OCI-LY1 (cell line): ENCODE data around the gene SMOC2.
"Not testable (repeated sequence)": the region's sequence is repeated elsewhere in the genome, so short reads cannot be mapped to it uniquely, and the experiment has no call there.

Experiments used
- H2AFZ ChIP-seq: fragments of 200-600 bp; sonication (generic), shearing (Covaris generic); 2 replicates; pipeline ENCODE4 v1.6.0; 2014; ENCODE audit warnings: antibody characterized with exemption, mild to moderate bottlenecking, low read length
- H3F3A ChIP-seq: fragments of 200-600 bp; sonication (generic), shearing (Covaris generic); 2 replicates; pipeline ENCODE4 v1.6.0; 2014; ENCODE audit warnings: mild to moderate bottlenecking, antibody characterized with exemption, low read length, moderate library complexity; ENCODE audit not compliant: insufficient read depth
- H3K27ac ChIP-seq: fragments of 200-600 bp; sonication (generic); 2 replicates; pipeline ENCODE4 v1.5.1; 2014; ENCODE audit warnings: low read length, mixed run types, mild to moderate bottlenecking, low read depth; ENCODE audit not compliant: poor library complexity, severe bottlenecking
- H3K27me3 ChIP-seq: fragments of 200-600 bp; sonication (generic); 2 replicates; pipeline ENCODE4 v1.6.0; 2014; ENCODE audit warnings: antibody characterized with exemption, mild to moderate bottlenecking, low read length, moderate library complexity; ENCODE audit not compliant: insufficient read depth
- H3K36me3 ChIP-seq: fragments of 200-600 bp; sonication (generic); 2 replicates; pipeline ENCODE4 v1.6.1; 2014; ENCODE audit warnings: mild to moderate bottlenecking, antibody characterized with exemption, low read length, moderate library complexity, mixed read lengths; ENCODE audit not compliant: insufficient read depth
- H3K4me1 ChIP-seq: fragments of 200-600 bp; sonication (generic); 2 replicates; pipeline ENCODE4 v1.5.1; 2014; ENCODE audit warnings: mild to moderate bottlenecking, low read length, moderate library complexity; ENCODE audit not compliant: insufficient read depth, severe bottlenecking
- H3K4me2 ChIP-seq: fragments of 200-600 bp; sonication (generic), shearing (Covaris generic); 2 replicates; pipeline ENCODE4 v1.6.1; 2014; ENCODE audit warnings: low read length
- H3K4me3 ChIP-seq: fragments of 200-600 bp; sonication (generic); 2 replicates; pipeline ENCODE4 v1.5.1; 2014; ENCODE audit warnings: low read length, low read depth, mild to moderate bottlenecking, mixed read lengths; ENCODE audit not compliant: poor library complexity, severe bottlenecking
- H3K79me2 ChIP-seq: fragments of 200-600 bp; shearing (Covaris generic); 2 replicates; pipeline ENCODE4 v1.6.1; 2016; ENCODE audit warnings: mixed run types, low read length, mixed read lengths; ENCODE audit not compliant: insufficient read depth
- H3K9ac ChIP-seq: fragments of 200-600 bp; sonication (generic), shearing (Covaris generic); 2 replicates; pipeline ENCODE4 v1.6.1; 2014; ENCODE audit warnings: mild to moderate bottlenecking, low read length, mixed read lengths
- H3K9me2 ChIP-seq: fragments of 200-600 bp; sonication (generic), shearing (Covaris generic); 2 replicates; pipeline ENCODE4 v1.6.1; 2014; ENCODE audit warnings: low read depth, mild to moderate bottlenecking, low read length, mixed read lengths
- H3K9me3 ChIP-seq: fragments of 200-600 bp; shearing (Covaris generic); 2 replicates; pipeline ENCODE4 v1.6.1; 2014; ENCODE audit warnings: low read length, mixed read lengths
- H4K20me1 ChIP-seq: fragments of 200-600 bp; sonication (generic), shearing (Covaris generic); 2 replicates; pipeline ENCODE4 v1.6.0; 2016; ENCODE audit warnings: mild to moderate bottlenecking, low read length; ENCODE audit not compliant: insufficient read depth
- EZH2 ChIP-seq: fragments of 200-600 bp; sonication (generic), shearing (Covaris generic); IDR thresholded peaks from 2 replicates; pipeline ENCODE4 v1.8.0; 2017; ENCODE audit warnings: borderline replicate concordance, mixed run types, mild to moderate bottlenecking, antibody characterized with exemption, low read length, moderate library complexity, mixed read lengths
- TF ChIP-seq, protein P1 (sequence below): fragments of 200-600 bp; sonication (generic), shearing (Covaris generic); IDR thresholded peaks from 2 replicates; pipeline ENCODE4 v1.5.1; 2017; ENCODE audit warnings: mild to moderate bottlenecking, antibody characterized with exemption, low read length, moderate library complexity, mixed read lengths

SMOC2 gene

DNA sequence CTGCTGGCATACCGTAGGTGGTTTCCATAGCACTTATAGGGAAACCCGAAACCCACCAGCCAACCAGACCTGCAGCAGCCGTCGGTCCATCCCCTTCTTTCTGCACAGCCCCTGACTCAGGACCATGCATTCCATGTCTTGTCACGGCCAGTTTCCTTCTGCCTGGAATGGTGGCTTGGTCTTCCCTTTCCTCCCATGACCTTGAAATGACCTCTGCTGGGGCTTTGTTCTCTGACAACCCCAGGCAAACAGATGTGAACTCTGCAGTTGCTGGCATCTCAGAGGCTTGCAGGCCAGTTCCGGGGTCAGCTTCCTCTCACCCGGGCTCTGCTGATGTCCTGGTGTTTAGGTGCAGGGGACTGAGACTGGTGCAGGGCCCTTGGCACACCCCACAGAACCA is 250.8 kb downstream of the SMOC2 start:
- no peaks in the 10 kb centered on the region for H3K4me1 ChIP-seq
- H3K27ac ChIP-seq, result no peak overlapping the region
- H3K4me3 ChIP-seq, result no peak overlapping the region
- TF ChIP-seq EZH2, result no peak
- TF ChIP-seq, protein P1, sequence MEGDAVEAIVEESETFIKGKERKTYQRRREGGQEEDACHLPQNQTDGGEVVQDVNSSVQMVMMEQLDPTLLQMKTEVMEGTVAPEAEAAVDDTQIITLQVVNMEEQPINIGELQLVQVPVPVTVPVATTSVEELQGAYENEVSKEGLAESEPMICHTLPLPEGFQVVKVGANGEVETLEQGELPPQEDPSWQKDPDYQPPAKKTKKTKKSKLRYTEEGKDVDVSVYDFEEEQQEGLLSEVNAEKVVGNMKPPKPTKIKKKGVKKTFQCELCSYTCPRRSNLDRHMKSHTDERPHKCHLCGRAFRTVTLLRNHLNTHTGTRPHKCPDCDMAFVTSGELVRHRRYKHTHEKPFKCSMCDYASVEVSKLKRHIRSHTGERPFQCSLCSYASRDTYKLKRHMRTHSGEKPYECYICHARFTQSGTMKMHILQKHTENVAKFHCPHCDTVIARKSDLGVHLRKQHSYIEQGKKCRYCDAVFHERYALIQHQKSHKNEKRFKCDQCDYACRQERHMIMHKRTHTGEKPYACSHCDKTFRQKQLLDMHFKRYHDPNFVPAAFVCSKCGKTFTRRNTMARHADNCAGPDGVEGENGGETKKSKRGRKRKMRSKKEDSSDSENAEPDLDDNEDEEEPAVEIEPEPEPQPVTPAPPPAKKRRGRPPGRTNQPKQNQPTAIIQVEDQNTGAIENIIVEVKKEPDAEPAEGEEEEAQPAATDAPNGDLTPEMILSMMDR, result no peak
- H4K20me1 ChIP-seq, result no peaks in the 10 kb centered on the region
- H3K9me3 ChIP-seq, result no peaks in the 10 kb centered on the region
- no peaks in the 10 kb centered on the region for H3K79me2 ChIP-seq
- no peaks in the 10 kb centered on the region for H3K27me3 ChIP-seq
- no peak overlapping the region for H3K4me2 ChIP-seq
- H3K9me2 ChIP-seq, result no peaks in the 10 kb centered on the region
- H3K36me3 ChIP-seq, result no peaks in the 10 kb centered on the region
- H2AFZ ChIP-seq, result no peak overlapping the region
- H3K9ac ChIP-seq, result no peak overlapping the region
- no peaks in the 10 kb centered on the region for H3F3A ChIP-seq

DNA sequence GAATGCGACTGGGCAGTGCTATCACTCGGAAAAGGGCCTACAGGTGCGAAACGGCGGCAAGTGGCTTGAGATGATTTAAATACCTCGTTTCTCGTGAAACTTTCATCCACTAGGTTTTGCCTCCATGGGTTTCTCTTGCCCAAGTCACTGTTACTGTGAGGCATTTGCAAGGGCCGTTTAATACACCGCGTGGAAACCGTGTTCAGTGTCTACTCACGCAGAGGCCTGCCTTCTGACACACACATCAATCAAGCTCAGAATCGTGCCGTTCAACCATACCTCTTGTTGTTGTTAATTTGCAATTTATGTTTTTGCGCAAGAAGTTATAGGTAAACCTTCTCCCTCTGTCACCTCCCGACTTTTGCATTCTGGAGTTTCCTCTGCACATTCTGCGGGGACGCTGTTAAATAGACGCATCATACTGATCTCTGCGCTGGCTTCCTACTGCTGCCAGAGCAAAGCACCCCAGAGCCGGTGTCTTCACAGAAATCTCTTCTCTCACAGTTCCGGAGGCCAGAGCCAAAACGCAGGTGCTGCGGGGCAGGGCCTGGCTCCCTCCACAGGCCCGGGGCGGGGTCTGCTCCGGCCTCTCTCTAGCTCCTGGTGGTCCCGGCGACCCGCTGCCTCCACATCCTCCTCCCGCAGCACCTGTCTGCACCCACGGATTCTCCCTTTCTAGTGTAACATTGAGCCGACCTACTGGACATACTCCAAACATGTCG is 251.4 kb downstream of the SMOC2 start:
- no peaks in the 10 kb centered on the region for H3K36me3 ChIP-seq
- H3K27me3 ChIP-seq, result no peaks in the 10 kb centered on the region
- no peak overlapping the region for H3K27ac ChIP-seq
- TF ChIP-seq EZH2, result no peak
- TF ChIP-seq, protein P1, result no peak
- no peaks in the 10 kb centered on the region for H3K4me1 ChIP-seq
- H3K79me2 ChIP-seq, result no peaks in the 10 kb centered on the region
- H3K9me3 ChIP-seq, result no peaks in the 10 kb centered on the region
- H3F3A ChIP-seq, result no peaks in the 10 kb centered on the region
- H3K9me2 ChIP-seq, result no peaks in the 10 kb centered on the region
- no peaks in the 10 kb centered on the region for H4K20me1 ChIP-seq
- no peak overlapping the region for H3K4me3 ChIP-seq
- no peak overlapping the region for H3K4me2 ChIP-seq
- no peak overlapping the region for H2AFZ ChIP-seq
- no peak overlapping the region for H3K9ac ChIP-seq

DNA sequence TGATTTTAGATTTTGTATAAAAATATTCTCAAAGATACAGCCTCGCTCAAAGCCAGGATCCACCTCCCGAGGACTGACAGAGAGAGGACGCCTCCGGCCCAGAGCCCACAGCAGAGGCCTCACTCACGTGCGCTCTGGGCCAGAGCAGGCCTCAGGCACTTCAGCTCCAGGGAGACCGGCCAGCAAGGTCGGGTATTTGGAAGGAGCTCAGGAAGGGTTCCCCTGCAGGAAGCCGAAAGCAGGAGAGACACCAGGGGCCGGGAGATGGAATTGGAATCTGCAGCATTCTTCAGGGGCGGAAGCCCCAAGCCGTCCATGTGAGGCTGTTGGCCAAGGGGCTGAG is 251.9 kb downstream of the SMOC2 start:
- not testable (repeated sequence) for H4K20me1 ChIP-seq, H3K27ac ChIP-seq, H3K9me2 ChIP-seq, H3K4me1 ChIP-seq, H3K4me2 ChIP-seq, H3K36me3 ChIP-seq, H3K9me3 ChIP-seq, H3F3A ChIP-seq, H2AFZ ChIP-seq, H3K9ac ChIP-seq, H3K79me2 ChIP-seq, H3K27me3 ChIP-seq, H3K4me3 ChIP-seq

DNA sequence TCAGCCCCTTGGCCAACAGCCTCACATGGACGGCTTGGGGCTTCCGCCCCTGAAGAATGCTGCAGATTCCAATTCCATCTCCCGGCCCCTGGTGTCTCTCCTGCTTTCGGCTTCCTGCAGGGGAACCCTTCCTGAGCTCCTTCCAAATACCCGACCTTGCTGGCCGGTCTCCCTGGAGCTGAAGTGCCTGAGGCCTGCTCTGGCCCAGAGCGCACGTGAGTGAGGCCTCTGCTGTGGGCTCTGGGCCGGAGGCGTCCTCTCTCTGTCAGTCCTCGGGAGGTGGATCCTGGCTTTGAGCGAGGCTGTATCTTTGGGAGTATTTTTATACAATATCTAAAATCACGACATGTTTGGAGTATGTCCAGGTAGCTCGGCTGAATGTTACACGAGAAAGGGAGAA is 253.8 kb downstream of the SMOC2 start:
- not testable (repeated sequence) for H3K9me2 ChIP-seq, H3K79me2 ChIP-seq, H3F3A ChIP-seq, H3K4me1 ChIP-seq, H2AFZ ChIP-seq, H3K9me3 ChIP-seq, H3K27me3 ChIP-seq, H3K4me2 ChIP-seq, H4K20me1 ChIP-seq, H3K36me3 ChIP-seq, H3K4me3 ChIP-seq, H3K27ac ChIP-seq, H3K9ac ChIP-seq
